Vagina (tissue), 2 donors: ENCODE data around the gene PDK2.
A peak's percentile ranks its signal among the peaks of the same experiment; 100 is the strongest.

Source experiments
- POLR2A ChIP-seq, 2 donors: fragments of 450-650 bp; IDR thresholded peaks; one replicate each; pipeline ENCODE4 v1.6.1; 2017; ENCODE audit warnings: antibody characterized with exemption in 2 of 2, mild to moderate bottlenecking in 2 of 2, moderate library complexity in 2 of 2
- POLR2AphosphoS5 ChIP-seq, 2 donors: sonication (generic); formaldehyde crosslinking; IDR thresholded peaks; one replicate each; pipeline ENCODE4 v1.9.0; 2017; ENCODE audit warnings: antibody characterized with exemption in 2 of 2, mild to moderate bottlenecking in 2 of 2, low read depth in 1 of 2; ENCODE audit not compliant: insufficient read depth in 1 of 2
- TF ChIP-seq, protein P1 (sequence below), 3 experiments: fragments of 450-650 bp in 2 of 3; fragments of 200-600 bp in 1 of 3; sonication (generic) in 1 of 3; IDR thresholded peaks; one replicate each; pipeline ENCODE4 v1.5.1; 2017 to 2019; ENCODE audit warnings: antibody characterized with exemption in 3 of 3, mild to moderate bottlenecking in 2 of 3, moderate library complexity in 2 of 3

GRCh38 chr17:50107790-50108414 lies 12.8 kb downstream of the PDK2 start:
- TF ChIP-seq, protein P1, sequence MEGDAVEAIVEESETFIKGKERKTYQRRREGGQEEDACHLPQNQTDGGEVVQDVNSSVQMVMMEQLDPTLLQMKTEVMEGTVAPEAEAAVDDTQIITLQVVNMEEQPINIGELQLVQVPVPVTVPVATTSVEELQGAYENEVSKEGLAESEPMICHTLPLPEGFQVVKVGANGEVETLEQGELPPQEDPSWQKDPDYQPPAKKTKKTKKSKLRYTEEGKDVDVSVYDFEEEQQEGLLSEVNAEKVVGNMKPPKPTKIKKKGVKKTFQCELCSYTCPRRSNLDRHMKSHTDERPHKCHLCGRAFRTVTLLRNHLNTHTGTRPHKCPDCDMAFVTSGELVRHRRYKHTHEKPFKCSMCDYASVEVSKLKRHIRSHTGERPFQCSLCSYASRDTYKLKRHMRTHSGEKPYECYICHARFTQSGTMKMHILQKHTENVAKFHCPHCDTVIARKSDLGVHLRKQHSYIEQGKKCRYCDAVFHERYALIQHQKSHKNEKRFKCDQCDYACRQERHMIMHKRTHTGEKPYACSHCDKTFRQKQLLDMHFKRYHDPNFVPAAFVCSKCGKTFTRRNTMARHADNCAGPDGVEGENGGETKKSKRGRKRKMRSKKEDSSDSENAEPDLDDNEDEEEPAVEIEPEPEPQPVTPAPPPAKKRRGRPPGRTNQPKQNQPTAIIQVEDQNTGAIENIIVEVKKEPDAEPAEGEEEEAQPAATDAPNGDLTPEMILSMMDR (IDR thresholded peaks at IDR 0.05) = no peak
- TF ChIP-seq POLR2A (IDR thresholded peaks at IDR 0.05) (no peak), POLR2AphosphoS5 (IDR thresholded peaks at IDR 0.05; ENCODE audit: insufficient read depth in 1 of 2, low read depth in 1 of 2) (peak in 1 of 2 donors; percentile 28)
